Heart left ventricle (tissue), 16 donors: ENCODE data around the gene NRIP2. TPM values are rescaled to one million over a fixed set of nuclear protein-coding genes. Genes with fewer than 3 reads are reported as not detected.

Source experiments
- ATAC-seq, 4 donors: fragments of 200-7000 bp; cut with Tn5 transposase; one replicate each; pipeline ENCODE4 v1.9.1; 2020 to 2022; ENCODE audit warnings: moderate library complexity in 4 of 4, mild to moderate bottlenecking in 3 of 4, moderate number of reproducible peaks in 1 of 4
- DNase-seq, 5 donors: peaks; one replicate each; pipeline ENCODE4 v3.0.0-alpha.2; 2020
- H3K27ac ChIP-seq, 12 donors: fragments of 200-600 bp; sonication (generic) in 4 of 12; one replicate each; pipeline versions ENCODE4 v1.5.0 to v1.8.0; 2016 to 2022; ENCODE audit warnings: mild to moderate bottlenecking in 2 of 12
- H3K27me3 ChIP-seq, 9 donors: fragments of 200-600 bp; sonication (generic) in 2 of 9; one replicate each; pipeline versions ENCODE4 v1.5.1 to v1.8.0; 2016 to 2022; ENCODE audit warnings: mild to moderate bottlenecking in 3 of 9
- H3K36me3 ChIP-seq, 9 donors: fragments of 200-600 bp; sonication (generic) in 2 of 9; one replicate each; pipeline versions ENCODE4 v1.5.0 to v1.8.0; 2018 to 2022; ENCODE audit warnings: mild to moderate bottlenecking in 2 of 9
- H3K4me1 ChIP-seq, 12 donors: fragments of 200-600 bp; sonication (generic) in 4 of 12; one replicate each; pipeline versions ENCODE4 v1.5.0 to v1.8.0; 2016 to 2022; ENCODE audit warnings: mild to moderate bottlenecking in 3 of 12
- H3K4me3 ChIP-seq, 12 donors: fragments of 200-600 bp; sonication (generic) in 4 of 12; one replicate each; pipeline versions ENCODE4 v1.5.0 to v1.8.0; 2017 to 2022; ENCODE audit warnings: mild to moderate bottlenecking in 9 of 12, moderate library complexity in 4 of 12
- H3K9me3 ChIP-seq, 12 donors: fragments of 200-600 bp; sonication (generic) in 4 of 12; one replicate each; pipeline versions ENCODE4 v1.5.0 to v1.8.0; 2016 to 2022; ENCODE audit warnings: mild to moderate bottlenecking in 1 of 12
- POLR2A ChIP-seq, 2 donors: fragments of 450-650 bp; IDR thresholded peaks; one replicate each; pipeline ENCODE4 v1.6.1; 2017; ENCODE audit warnings: antibody characterized with exemption in 2 of 2, mild to moderate bottlenecking in 2 of 2, moderate library complexity in 2 of 2
- WGBS, 4 donors: extraction: QIAGEN DNeasy Blood & Tissue Kit in 2 of 4; methylation state at CpG; one replicate each; pipeline versions ENCODE4 v1.1.5 to v1.1.7; 2013 to 2018; 5-methylcytosine and 5-hydroxymethylcytosine counted together
- intact Hi-C, 10 donors: fragments of 100-400 bp; cut with DNase I; formaldehyde crosslinking; loops; one replicate each; pipeline versions ENCODE4 v1.11.1 to v1.14.2; 2022
- long read RNA-seq, 3 donors: library from polyadenylated mRNA; unstranded; transcript quantifications; one replicate each; pipeline ENCODE4 v2.0.0, GENCODE V29; 2020 to 2021
- polyA plus RNA-seq, 2 donors: library from polyadenylated mRNA; stranded (reverse); fragments of 200-250 nt; gene quantifications; one replicate each; pipeline ENCODE4 v1.2.3, GENCODE V29; 2013
- total RNA-seq, 9 donors: library from RNA; depleted of rRNA in 2 of 9; stranded (reverse); fragments of >200 nt in 2 of 9; fragmentation: NEBNext Ultra II Directional in 3 of 9; extraction: Animal tissue kit (Norgen Biotek cat#: 25700) in 3 of 9; gene quantifications; one replicate each; pipeline versions ENCODE4 v1.1.0 to v1.2.4, GENCODE V29; 2016 to 2023
- TF ChIP-seq, protein P1 (sequence below), 12 donors: fragments of 200-600 bp; sonication (generic) in 4 of 12; IDR thresholded peaks; one replicate each; pipeline versions ENCODE4 v1.5.0 to v1.8.0; 2018 to 2022; ENCODE audit warnings: antibody characterized with exemption in 12 of 12, mild to moderate bottlenecking in 5 of 12
- donor health status: ischemic (EF 13 %, LVEDD 7.1; RV severe dilation, severe dysfunction).
- donor health status: healthy with polysubstance abuse.
- donor health status: DM: no; HTN: yes; CAD: no.
- donor health status: DM: no; HTN: no; CAD: no.
- donor health status: ischemic (EF 25% LVEDD 6.9; RV normal size, moderate dysfunction).
- donor health status: ischemic (EF 25% LVEDD 5.7; RV mildly dilated, moderate dysfunction).
- donor health status: healthy.
- donor health status: DM: yes; HTN: yes; CAD: no.
- donor health status: ischemic (EF 35%, LVEDD 5.7; RV mildly dilated, moderate dysfunction).
- donor health status: nonischemic (EF 11% LVEDD 7.7; RV severe dilation, severe dysfunction).
- donor health status: DM: yes; HTN: yes; CAD: no.
- donor health status: PGD.
- donor health status: ischemic (EF 29% LVEDD 5.4; RV normal size, mild dysfunction).
- donor health status: nonischemic (EF 23%, LVEDD 6.1; RV moderate dilation, normal function).

The NRIP2 gene
- total RNA-seq = 1 to 10 TPM; 1.9 to 3.1 (median 2.1) TPM
- 1 to 10 TPM; 1.9 to 2.1 TPM for polyA plus RNA-seq
- long read RNA-seq, donor 1, partial matches to known transcripts = 0 of 4 reads
- long read RNA-seq, donor 1, other reads (novel, unspliced or antisense) = 4 of 4 reads
- long read RNA-seq, donor 2, partial matches to known transcripts = 0 of 2 reads
- long read RNA-seq, donor 2, other reads (novel, unspliced or antisense) = 1 of 2 reads
- long read RNA-seq, donor 3, partial matches to known transcripts = 1 of 4 reads
- long read RNA-seq, donor 3, other reads (novel, unspliced or antisense) = 2 of 4 reads

DNA sequence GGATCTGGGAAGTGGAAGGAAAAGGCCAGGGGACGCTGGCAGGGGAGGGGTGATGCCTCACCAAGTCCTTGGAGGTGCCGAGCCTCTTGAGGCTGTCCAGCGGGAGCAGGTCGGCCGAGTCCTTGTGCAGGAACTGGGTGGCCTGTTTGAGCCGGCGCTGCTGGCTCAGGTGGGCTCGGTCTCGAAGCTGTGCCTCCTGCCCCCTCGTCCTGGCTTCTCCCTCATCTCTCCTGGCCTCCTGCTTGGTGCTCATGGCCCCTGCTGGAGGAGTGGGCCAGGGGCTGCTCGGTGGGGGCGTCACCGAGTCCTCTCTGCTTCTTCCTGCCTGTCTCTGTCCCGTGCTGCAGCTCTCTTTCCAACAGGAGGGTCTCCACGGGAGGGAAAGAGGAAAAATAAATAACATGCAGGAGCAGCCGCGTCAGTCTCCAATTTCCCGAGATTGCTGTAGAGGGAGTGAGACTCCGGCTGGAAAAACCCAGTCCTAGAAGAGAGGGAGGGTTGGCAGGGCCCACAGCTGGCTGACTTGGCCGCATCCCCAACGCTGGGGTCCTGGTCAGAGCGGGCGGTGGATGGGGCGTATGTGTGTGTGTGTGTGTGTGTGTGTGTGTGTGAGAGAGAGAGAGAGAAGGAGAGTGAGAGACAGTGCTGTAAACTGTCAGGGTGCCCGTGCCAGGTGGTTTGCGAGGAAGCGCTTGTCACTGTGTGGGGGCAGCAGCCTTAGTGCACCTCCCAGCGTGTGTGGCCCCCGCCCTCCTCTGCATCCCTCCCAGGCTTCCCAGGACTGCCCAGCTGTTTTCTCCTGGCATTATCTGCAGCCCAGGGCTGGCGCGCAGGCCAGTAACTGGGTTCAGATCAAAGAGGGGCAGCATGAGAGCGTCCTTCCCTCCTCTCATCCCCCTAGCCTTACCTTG is at the start of gene NRIP2:
Gene NRIP2 (minus strand): TSS at position 455 of the 911 bp plus-strand sequence. CDS start 52 bp downstream, at position 403.
- intact Hi-C loops = no loop called here
- TF ChIP-seq POLR2A (IDR thresholded peaks at IDR 0.05) = no peak
- TF ChIP-seq, protein P1, sequence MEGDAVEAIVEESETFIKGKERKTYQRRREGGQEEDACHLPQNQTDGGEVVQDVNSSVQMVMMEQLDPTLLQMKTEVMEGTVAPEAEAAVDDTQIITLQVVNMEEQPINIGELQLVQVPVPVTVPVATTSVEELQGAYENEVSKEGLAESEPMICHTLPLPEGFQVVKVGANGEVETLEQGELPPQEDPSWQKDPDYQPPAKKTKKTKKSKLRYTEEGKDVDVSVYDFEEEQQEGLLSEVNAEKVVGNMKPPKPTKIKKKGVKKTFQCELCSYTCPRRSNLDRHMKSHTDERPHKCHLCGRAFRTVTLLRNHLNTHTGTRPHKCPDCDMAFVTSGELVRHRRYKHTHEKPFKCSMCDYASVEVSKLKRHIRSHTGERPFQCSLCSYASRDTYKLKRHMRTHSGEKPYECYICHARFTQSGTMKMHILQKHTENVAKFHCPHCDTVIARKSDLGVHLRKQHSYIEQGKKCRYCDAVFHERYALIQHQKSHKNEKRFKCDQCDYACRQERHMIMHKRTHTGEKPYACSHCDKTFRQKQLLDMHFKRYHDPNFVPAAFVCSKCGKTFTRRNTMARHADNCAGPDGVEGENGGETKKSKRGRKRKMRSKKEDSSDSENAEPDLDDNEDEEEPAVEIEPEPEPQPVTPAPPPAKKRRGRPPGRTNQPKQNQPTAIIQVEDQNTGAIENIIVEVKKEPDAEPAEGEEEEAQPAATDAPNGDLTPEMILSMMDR (IDR thresholded peaks at IDR 0.05) = peak in 2 of 12 donors; percentile 5 to 18
- H3K4me3 ChIP-seq = peak within 1 kb of the TSS in 10 of 12 donors; percentile 1 to 54 (median 42)
- H3K4me1 ChIP-seq = peaks cover 0 to 23% (median 7%) of the 10 kb centered on the region in 12 donors
- ATAC-seq = peak in 3 of 4 donors; percentile 59 to 70 (median 67)
- no peaks in the 10 kb centered on the region for H3K27me3 ChIP-seq
- no peaks in the 10 kb centered on the region for H3K9me3 ChIP-seq
- H3K36me3 ChIP-seq = peaks cover 0 to 27% (median 14%) of the 10 kb centered on the region in 9 donors
- WGBS, 4 donors = 16 to 26% (median 20%) methylated on average over 27 to 32 of the region's 32 CpGs
- peak within 1 kb of the TSS in 8 of 12 donors; percentile 6 to 64 (median 33) for H3K27ac ChIP-seq
- peak in 4 of 5 donors; percentile 44 to 54 (median 50) for DNase-seq

- ATAC-seq (no peak), DNase-seq (no peak)
- no peaks in the 10 kb centered on the region for H3K27me3 ChIP-seq
- intact Hi-C loops = loop anchor here in 4 of 10 donors (10.0 kb wide), 2 partner anchors 65 to 155 kb away; no protein-coding TSS in a partner anchor
- WGBS, 4 donors = 97 to 100% (median 97%) methylated on average over 3 of the region's 3 CpGs
- H3K4me1 ChIP-seq = peaks cover 0 to 33% (median 16%) of the 10 kb centered on the region in 12 donors
- H3K9me3 ChIP-seq = no peaks in the 10 kb centered on the region
- no peak overlapping the region for H3K4me3 ChIP-seq
- TF ChIP-seq POLR2A (IDR thresholded peaks at IDR 0.05) = no peak
- TF ChIP-seq, protein P1 (IDR thresholded peaks at IDR 0.05) = no peak
- peaks cover 0 to 9% (median 0%) of the 10 kb centered on the region in 9 donors for H3K36me3 ChIP-seq
- H3K27ac ChIP-seq = no peak overlapping the region
These were observed 45.0 kb upstream of the NRIP2 start for GRCh38 chr12:2879853-2880252.

DNA sequence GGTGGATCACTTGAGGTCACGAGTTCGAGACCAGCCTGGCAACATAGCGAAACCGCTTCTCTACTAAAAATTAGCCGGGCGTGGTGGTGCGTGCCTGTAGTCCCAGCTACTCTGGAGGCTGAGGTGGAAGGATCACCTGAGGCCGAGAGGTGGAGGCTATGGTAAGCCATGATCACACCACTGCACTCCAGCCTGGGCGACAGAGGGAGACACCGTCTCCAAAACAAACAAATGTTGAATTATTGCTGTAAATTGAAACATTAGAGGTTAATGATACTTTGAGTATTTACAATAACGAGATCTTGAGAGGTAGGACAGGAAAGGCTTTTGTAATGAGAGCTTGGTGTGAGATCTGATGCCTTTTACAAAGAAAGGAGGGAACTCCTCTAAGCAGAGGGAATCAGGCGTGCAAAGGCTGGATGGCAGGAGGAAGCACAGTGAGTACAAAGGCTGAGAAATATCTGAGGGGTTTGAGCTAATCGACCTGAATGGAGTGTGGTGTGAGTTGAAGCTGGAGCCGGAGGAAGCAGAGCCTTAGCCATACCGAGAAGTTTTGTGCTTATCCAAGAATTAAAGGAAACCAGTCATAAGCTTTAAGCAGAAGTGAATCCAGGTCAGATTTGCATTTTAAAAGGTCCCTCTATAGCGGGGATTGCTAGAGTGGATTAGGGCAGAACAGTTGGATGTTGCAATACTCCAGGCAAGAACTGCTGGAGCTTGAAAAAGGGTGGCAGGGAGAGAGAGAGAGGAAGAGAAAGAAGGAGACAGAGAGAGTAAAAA is 43.3 kb upstream of the NRIP2 start:
- Histone ChIP-seq H3K4me1 (peaks cover 0 to 33% (median 16%) of the 10 kb centered on the region in 12 donors), H3K27me3 (no peaks in the 10 kb centered on the region), H3K4me3 (peak overlapping the region in 11 of 12 donors; percentile 72 to 99 (median 87)), H3K9me3 (no peaks in the 10 kb centered on the region), H3K36me3 (peaks cover 0 to 9% (median 0%) of the 10 kb centered on the region in 9 donors), H3K27ac (peak overlapping the region in 8 of 12 donors; percentile 58 to 93 (median 87))
- intact Hi-C loops = no loop called here
- DNase-seq (no peak), ATAC-seq (peak in 1 of 4 donors; percentile 5)
- TF ChIP-seq, protein P1 (IDR thresholded peaks at IDR 0.05) = no peak
- no peak for TF ChIP-seq POLR2A (IDR thresholded peaks at IDR 0.05)
- 68 to 72% (median 70%) methylated on average over 16 of the region's 16 CpGs for WGBS, 4 donors
